ENCODE measurements around the gene C3. TPM values are rescaled to one million over a fixed set of nuclear protein-coding genes. Genes with fewer than 3 reads are reported as not detected.

The C3 gene
- total and polyA plus RNA-seq, 2 of the 13 experiments (the other 11 are each of a cell fraction or from before 2014, with no cell fraction given), result 1,455 to 6,272 TPM

DNA sequence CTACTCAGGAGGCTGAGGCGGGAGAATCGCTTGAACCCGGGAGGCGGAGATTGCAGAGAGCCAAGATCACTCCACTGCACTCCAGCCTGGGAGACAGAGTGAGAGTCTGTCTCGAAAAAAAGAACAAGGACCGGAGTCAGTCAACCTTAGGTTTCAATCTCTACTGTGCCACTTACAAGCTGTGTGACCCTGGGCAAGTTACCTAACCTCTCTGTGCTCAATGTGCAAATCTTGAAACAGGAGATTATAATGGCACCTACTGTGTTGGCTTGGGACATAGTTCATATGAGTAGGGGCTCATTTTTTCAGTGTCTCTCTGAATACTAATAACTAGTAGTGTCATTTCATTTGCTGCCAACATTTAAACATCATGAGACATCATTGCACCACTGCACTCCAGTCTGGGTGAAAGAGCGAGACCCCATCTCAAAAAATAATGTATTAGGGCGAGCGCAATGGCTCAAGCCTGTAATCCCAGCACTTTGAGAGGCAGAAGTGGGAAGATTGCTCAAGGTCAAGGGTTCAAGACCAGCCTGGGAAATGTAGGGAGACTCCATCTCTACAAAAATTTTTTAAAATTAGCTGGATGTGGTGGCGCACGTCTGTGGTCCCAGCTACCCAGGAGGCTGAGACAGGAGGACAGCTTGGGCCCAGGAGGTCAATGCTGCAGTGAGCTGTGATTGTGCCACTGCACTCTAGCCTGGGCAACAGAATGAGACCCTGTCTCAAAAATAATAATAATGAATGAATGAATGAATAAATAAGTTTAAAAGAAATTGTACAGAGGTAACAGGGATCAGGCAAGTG, 5.5 kb downstream of the C3 start:
- intact Hi-C loops (cut with micrococcal nuclease; ENCODE audit: unreplicated experiment), result no loop called here
- H4K20me1 ChIP-seq (ENCODE audit: insufficient read depth, low read length), result peaks cover 88% of the 10 kb centered on the region
- peaks cover 44% of the 10 kb centered on the region for H3K4me1 ChIP-seq (ENCODE audit: insufficient read depth, low read length)
- DNase-seq (ENCODE audit: low spot score) (no peak), FAIRE-seq (peak; percentile 21), ATAC-seq (no peak)
- in situ Hi-C loops (cut with HindIII; ENCODE audit: extremely low pct_ligation_motif_present, low pct_unique_long_range_greater_than_20kb), result no loop called here
- H2AFZ ChIP-seq (ENCODE audit: low read length), result no peak overlapping the region
- WGBS (ENCODE audit: low lambda C conversion rate), result 95% methylated on average over 11 of the region's 11 CpGs
- H3K9ac ChIP-seq (ENCODE audit: insufficient read depth, low read depth, low read length), result no peak overlapping the region
- no peaks in the 10 kb centered on the region for H3K9me3 ChIP-seq (ENCODE audit: low read length)
- CTCF ChIA-PET (ENCODE audit: low intra/inter-chr PET ratio, low total read pairs), result no interaction called here
- no peak overlapping the region for H3K4me3 ChIP-seq (replicated peaks in 1 of 3; ENCODE audit: insufficient read depth in 1 of 3, low read depth in 2 of 3, low read length in 3 of 3)
- H3K79me2 ChIP-seq (ENCODE audit: insufficient read depth, low read length), result peaks cover 16% of the 10 kb centered on the region
- BruUV-seq (replicated peaks), result no TSS peak
- peaks cover 33 to 64% of the 10 kb centered on the region in 2 experiments for H3K36me3 ChIP-seq (replicated peaks in 1 of 2; ENCODE audit: control insufficient read depth in 1 of 2, insufficient read depth in 2 of 2, low read length in 2 of 2)
- no peak overlapping the region for H3K27ac ChIP-seq (ENCODE audit: extremely low read length, insufficient read depth, low read length)
- H3K4me2 ChIP-seq (ENCODE audit: low read depth, low read length), result no peak overlapping the region
- H3K27me3 ChIP-seq (ENCODE audit: control insufficient read depth in 1 of 2, insufficient read depth in 2 of 2, low read length in 2 of 2), result peaks cover 0 to 6% of the 10 kb centered on the region in 2 experiments; a peak in 1 of 5 replicates
- POLR2A ChIA-PET, result interaction anchor here (0.8 to 3.2 kb wide), 7 partner anchors 10 to 38 kb away, joined by 3 to 24 read pairs (median 14); partner anchors contain the start of gene GPR108
- TF ChIP-seq ARNT2 (CRISPR knock-in tag; IDR thresholded peaks at IDR 0.05; ENCODE audit: low read depth) (peak; percentile 25; the same call in 1 of the 2 replicates), RBM22 (optimal IDR thresholded peaks at IDR 0.05; ENCODE audit: low read length) (peak; percentile 79), ZBTB25 (CRISPR knock-in tag; IDR thresholded peaks at IDR 0.05) (no peak), ZNF264 (CRISPR knock-in tag; IDR thresholded peaks at IDR 0.05) (0 out of 2 replicates have a peak, but pooled peaks have one; percentile 50), ZMYM3 (CRISPR knock-in tag; IDR thresholded peaks at IDR 0.05) (peak; percentile 50; the same call in 1 of the 2 replicates), ZNF180 (CRISPR knock-in tag; IDR thresholded peaks at IDR 0.05; ENCODE audit: borderline replicate concordance, low read depth) (no peak), NFIC (IDR thresholded peaks at IDR 0.05; ENCODE audit: low read length) (0 out of 2 replicates have a peak, but pooled peaks have one; percentile 34), ZGPAT (CRISPR knock-in tag; IDR thresholded peaks at IDR 0.05) (peak; percentile 42; the same call in 1 of the 2 replicates), SRSF9 (IDR thresholded peaks at IDR 0.05; ENCODE audit: borderline replicate concordance, insufficient read depth, low read depth, low read length, poor library complexity, severe bottlenecking) (no peak), PHF5A (CRISPR knock-in tag; IDR thresholded peaks at IDR 0.05; ENCODE audit: low read depth, unreplicated experiment) (peak; percentile 31), ATF7-NPFF (CRISPR knock-in tag; IDR thresholded peaks at IDR 0.05; ENCODE audit: low read depth) (0 out of 2 replicates have a peak, but pooled peaks have one; percentile 40), KDM4B (CRISPR knock-in tag; IDR thresholded peaks at IDR 0.05) (peak; percentile 40; the same call in 1 of the 2 replicates)
- TF ChIP-seq, protein P1, sequence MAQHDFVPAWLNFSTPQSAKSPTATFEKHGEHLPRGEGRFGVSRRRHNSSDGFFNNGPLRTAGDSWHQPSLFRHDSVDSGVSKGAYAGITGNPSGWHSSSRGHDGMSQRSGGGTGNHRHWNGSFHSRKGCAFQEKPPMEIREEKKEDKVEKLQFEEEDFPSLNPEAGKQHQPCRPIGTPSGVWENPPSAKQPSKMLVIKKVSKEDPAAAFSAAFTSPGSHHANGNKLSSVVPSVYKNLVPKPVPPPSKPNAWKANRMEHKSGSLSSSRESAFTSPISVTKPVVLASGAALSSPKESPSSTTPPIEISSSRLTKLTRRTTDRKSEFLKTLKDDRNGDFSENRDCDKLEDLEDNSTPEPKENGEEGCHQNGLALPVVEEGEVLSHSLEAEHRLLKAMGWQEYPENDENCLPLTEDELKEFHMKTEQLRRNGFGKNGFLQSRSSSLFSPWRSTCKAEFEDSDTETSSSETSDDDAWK (CRISPR knock-in tag; IDR thresholded peaks at IDR 0.05), result no peak
- TF ChIP-seq, protein P2, sequence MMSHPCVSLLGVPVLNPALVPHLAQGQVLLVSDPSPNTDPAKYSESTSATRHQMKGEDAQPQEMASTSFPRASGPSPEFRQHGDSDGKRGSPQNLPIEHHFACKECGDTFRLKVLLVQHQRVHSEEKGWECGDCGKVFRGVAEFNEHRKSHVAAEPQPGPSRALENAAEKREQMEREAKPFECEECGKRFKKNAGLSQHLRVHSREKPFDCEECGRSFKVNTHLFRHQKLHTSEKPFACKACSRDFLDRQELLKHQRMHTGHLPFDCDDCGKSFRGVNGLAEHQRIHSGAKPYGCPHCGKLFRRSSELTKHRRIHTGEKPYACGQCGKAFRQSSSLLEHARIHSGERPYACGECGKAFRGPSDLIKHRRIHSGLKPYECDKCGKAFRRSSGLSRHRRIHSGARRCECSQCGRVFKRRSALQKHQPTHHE (CRISPR knock-in tag; IDR thresholded peaks at IDR 0.05; ENCODE audit: borderline replicate concordance), result 0 out of 2 replicates have a peak, but pooled peaks have one; percentile 5
- TF ChIP-seq, protein P3, sequence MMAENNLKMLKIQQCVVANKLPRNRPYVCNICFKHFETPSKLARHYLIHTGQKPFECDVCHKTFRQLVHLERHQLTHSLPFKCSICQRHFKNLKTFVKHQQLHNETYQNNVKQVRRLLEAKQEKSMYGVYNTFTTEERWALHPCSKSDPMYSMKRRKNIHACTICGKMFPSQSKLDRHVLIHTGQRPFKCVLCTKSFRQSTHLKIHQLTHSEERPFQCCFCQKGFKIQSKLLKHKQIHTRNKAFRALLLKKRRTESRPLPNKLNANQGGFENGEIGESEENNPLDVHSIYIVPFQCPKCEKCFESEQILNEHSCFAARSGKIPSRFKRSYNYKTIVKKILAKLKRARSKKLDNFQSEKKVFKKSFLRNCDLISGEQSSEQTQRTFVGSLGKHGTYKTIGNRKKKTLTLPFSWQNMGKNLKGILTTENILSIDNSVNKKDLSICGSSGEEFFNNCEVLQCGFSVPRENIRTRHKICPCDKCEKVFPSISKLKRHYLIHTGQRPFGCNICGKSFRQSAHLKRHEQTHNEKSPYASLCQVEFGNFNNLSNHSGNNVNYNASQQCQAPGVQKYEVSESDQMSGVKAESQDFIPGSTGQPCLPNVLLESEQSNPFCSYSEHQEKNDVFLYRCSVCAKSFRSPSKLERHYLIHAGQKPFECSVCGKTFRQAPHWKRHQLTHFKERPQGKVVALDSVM (CRISPR knock-in tag; IDR thresholded peaks at IDR 0.05), result peak; percentile 74
